ENCODE results near the gene ZNF319. TPM values are rescaled to one million over a fixed set of nuclear protein-coding genes. Genes with fewer than 3 reads are reported as not detected.

Gene ZNF319
- total RNA-seq, 1 donor from 2014 or later: 2.7 TPM

GRCh38 chr16:57998992-57999365 lies 1.5 kb downstream of the ZNF319 start:
- DNase-seq (ENCODE audit: low read depth, low spot score): no peak

- DNase-seq (ENCODE audit: low read depth, low spot score): no peak
Measured at GRCh38 chr16:57998486-57998885, 2.0 kb downstream of the ZNF319 start.

- DNase-seq (ENCODE audit: low read depth, low spot score): no peak
Measured at GRCh38 chr16:57997528-57998265, 2.8 kb downstream of the ZNF319 start.

DNA sequence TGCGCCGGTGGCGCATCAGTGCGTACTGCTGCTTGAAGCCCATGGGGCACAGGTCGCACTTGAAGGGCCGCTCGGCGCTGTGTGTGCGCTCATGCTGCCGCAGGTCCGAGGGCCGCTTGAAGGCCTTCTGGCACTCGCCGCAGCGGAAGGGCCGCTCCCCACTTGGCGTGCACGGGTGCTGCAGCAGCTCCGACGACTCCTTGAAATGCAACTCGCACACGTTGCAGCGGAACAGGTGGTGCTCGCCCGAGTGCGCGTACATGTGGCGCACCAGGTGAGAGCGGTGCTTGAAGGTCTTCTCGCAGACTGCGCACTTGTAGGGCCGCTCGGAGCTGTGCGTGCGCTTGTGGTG lies 3.3 kb downstream of the ZNF319 start:
- no peak for DNase-seq (ENCODE audit: low read depth, low spot score)

- DNase-seq (ENCODE audit: low read depth, low spot score): no peak
Measured at GRCh38 chr16:57996406-57997175, 3.9 kb downstream of the ZNF319 start.

DNA sequence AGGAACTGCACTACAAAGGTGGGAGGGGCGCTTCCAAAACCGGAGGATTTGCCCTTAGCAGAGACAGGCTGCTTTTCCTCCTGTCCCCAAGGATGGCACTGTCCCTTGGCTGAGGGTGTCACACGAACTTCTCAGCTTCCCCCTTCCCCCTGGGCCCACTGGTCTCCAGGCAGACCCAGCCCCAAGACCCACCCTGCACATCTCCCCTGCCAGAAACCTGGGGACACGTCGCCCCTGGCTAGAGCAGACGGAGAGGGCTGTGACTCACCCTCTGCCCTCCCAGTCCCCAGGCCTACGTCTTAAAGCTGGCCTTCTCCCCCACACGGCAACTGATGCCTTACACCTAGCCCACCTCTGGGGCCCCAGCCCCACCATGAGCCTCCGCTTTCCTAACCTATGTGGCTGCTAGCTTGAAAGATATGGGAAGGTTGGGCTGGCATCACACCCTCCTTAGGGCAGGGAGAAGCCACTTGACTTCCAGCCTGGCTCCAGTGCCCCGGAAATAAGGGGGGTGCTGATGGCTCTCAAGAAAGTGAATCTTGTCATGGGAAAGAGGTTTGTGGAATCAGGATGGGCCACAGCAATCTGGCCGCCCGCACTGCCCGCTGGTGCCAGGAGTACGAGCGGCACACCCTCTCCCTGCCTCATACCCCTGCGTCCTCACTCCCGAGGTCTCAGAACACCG lies 4.6 kb downstream of the ZNF319 start:
- no peak for DNase-seq (ENCODE audit: low read depth, low spot score)

DNA sequence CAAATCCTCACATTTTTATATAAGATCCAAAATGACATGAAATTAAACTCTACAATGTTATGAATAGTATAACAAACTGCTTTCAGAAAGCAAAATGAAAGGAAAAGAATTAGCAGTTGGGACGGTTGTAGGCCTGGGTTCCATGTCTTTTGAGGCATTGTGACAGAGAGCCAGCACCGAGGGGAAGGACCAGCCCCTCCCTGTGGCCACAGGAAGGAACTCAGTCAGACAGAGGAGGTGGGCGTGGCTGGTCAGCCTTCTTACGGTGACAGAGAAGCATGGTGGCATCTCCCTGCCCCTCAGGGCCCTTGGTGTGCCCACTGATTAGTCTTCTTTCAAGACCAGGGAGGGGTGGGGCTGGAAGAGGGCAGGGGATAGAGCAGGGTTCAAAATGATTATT lies 5.7 kb downstream of the ZNF319 start:
- no peak for DNase-seq (ENCODE audit: low read depth, low spot score)

DNA sequence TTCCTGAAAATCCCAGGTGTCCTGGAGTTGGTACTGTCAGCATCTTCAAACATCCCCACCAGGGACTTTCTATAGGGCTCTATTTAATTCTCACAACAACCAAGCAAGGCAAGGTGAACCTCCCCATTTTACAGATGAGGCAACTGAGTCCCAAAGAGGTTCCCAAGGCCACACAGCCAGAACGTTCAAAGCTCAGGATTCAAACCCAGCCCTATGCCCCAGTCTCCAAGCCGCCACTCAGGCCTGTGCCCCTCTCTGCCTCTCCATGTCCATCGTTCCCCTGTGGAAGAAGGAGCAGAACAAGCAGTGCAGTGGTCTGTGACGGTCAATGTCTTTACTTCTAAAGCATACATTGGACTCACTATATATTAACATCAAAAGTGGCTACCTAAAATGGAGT lies 6.1 kb downstream of the ZNF319 start:
- no peak for DNase-seq (ENCODE audit: low read depth, low spot score)

GRCh38 chr16:57993897-57994296 lies 6.6 kb downstream of the ZNF319 start:
- DNase-seq (ENCODE audit: low read depth, low spot score): no peak

DNA sequence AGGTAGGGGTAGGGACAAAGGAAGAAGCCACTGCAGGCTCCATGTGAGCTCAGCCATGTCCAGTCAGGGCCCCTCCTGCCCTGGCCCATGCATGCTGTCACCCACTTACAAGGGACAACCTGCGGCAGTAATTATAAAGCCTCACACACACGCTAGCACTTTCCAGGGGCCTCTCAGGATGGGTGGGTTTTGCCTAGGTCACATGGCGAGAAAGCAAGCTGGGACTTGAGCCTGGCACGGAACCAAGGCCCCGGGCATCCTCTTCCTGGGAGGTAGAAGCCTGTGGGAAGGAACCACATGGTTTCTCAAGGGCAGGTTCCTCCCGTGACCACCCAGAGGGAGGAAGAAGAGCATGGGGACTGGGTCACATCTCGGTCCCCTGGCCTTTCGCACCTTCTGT lies 7.0 kb downstream of the ZNF319 start:
- no peak for DNase-seq (ENCODE audit: low read depth, low spot score)

DNA sequence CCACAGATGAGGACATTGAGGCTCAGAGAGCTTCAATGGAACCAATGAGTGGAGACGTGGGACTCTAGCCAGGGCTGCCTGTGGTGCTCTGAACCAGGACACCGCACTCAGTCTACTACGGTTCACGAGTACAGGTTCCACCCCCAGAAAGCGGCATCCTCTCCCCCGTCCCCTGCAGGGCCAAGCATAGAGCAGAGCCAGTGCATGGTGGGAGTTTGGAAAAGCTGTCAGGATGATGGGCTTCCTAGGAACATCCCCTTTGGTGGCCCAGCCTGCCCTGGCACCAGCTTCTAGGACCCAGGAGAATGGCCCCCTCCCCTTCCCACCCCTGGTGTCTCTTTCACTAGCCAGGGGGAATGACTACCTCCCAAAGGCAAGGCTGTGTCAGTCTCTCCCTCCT lies 8.4 kb downstream of the ZNF319 start:
- no peak for DNase-seq (ENCODE audit: low read depth, low spot score)

DNA sequence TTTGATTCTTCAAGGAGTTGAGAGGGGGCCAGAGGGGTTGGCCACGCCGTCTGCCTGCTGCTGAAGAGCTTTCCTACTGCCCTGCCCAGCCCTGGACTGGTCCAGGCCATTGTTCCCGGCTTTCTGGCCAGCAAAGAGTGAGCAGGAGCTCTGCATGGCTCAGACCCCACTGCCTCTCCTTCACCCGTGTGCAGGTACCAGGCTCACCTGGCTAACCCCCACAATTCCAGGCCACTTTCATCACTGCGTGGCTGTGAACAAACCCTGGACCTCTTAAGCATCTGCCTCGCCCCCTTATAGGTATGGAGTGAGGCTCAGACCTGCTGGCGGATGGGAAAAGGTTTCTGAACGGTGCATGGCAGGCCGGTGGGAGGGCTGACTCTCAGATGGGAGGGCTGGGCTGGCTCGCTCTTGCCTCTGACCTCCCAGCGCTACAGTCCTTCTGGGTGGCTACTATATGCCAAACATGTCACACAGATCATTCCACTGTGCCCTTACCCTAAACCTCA lies 8.9 kb downstream of the ZNF319 start:
- DNase-seq (ENCODE audit: low read depth, low spot score): no peak

GRCh38 chr16:57988929-57989328 lies 11.5 kb downstream of the ZNF319 start:
- no peak for DNase-seq (ENCODE audit: low read depth, low spot score)

DNA sequence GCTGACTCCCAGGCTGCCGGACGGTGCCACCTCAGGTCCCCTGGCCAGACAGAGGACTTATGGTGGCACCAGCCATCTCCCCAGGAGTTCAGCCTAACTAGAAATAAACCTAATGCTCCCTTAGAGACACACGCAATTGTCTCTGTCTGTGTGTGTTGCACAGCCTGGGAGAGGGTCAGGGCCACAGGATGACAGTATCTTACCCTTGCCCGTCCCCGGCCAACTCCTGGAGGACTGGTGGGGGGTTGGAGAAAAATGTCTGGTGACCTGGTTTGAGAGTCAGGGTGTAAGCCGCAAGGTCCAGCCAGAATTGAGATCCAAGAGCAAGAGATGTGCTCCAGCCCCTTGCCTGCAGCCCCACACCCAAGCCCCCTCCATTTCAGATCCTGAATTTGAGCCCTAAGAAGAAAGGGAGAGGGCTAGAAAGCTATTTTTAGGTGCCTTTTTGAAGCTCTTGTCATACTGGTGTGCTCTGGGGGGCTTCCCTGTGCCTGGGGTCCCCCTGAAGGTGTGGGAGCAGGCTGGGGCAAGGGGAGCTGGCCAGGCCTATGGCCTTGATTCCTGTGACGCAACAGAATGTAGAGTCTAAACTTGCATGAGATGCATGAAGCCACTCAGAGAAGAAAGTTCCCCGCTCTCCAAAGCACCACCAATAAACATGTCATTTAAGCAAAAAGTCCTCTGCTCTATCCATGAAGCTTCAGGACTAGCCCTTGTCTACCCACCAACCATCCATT lies 12.9 kb downstream of the ZNF319 start:
- no peak for DNase-seq (ENCODE audit: low read depth, low spot score)

DNA sequence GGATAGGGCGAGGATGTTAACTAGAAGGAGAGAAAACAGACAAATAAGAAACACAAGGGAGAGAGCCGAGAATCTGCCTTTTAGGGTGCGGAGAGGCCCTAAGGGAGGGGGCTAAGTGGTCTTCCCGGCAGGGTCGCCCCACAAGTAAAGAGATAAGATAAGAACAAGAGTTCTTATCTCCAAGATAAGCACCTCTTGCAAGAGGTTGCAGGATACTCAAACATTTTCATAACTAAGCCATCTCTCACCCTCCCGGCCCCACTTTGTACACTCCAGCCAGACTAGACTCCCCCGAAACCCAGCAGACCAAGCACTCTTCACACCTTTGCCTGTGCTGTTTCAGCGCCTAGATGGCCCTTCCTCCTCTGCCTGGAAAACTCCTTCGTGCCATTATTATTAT lies 14.3 kb downstream of the ZNF319 start:
- DNase-seq (ENCODE audit: low read depth, low spot score): no peak

GRCh38 chr16:57985204-57986181 lies 15.0 kb downstream of the ZNF319 start:
- DNase-seq (ENCODE audit: low read depth, low spot score): no peak

GRCh38 chr16:57984443-57985203 lies 15.8 kb downstream of the ZNF319 start:
- peak; percentile 47 for DNase-seq (ENCODE audit: low read depth, low spot score)

- no peak for DNase-seq (ENCODE audit: low read depth, low spot score)
Measured at GRCh38 chr16:57982385-57982784, 18.1 kb downstream of the ZNF319 start.

DNA sequence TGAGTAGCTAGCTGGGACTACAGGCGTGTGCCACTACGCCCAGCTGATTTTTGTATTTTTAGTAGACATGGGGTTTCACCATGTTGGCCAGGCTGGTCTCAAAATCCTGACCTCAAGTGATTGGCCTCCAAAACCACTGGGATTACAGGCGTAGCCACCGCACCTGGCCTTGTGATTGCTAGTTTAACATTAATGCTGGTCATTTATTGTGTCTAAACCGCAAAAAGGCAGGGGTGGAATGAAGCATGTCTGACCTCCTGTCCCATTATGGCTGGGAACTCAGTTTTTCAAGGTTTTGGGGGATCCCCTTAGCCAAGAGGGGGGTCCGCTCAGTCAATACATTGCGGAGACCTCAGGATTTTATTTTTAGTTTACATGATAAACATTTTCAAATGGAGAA lies 18.8 kb downstream of the ZNF319 start:
- DNase-seq (ENCODE audit: low read depth, low spot score): no peak

Data from pulmonary artery endothelial cell (primary cell).